ENCODE measurements around the gene LDLR.

GRCh38 chr19:11093689-11094238 lies 4.5 kb downstream of the LDLR start:
- no peak for TF ChIP-seq CTCF (IDR thresholded peaks at IDR 0.05; ENCODE audit: extremely low read depth in 1 of 2, insufficient read depth in 1 of 2, low read depth in 1 of 2, low read length in 2 of 2)
- no peak for TF ChIP-seq MAX (IDR thresholded peaks at IDR 0.05; ENCODE audit: insufficient read depth, insufficient read length)
- TF ChIP-seq JUN (IDR thresholded peaks at IDR 0.05; ENCODE audit: borderline replicate concordance, insufficient read depth, insufficient read length, low read depth): no peak
- TF ChIP-seq POLR2A (IDR thresholded peaks at IDR 0.05; ENCODE audit: low read depth, low read length): no peak
- TF ChIP-seq EZH2 (IDR thresholded peaks at IDR 0.05; ENCODE audit: borderline replicate concordance, low read depth, low read length, severe bottlenecking): no peak

Measured in endothelial cell of umbilical vein (primary cell).